GM21786 (cell line): ENCODE measurements around the gene HECW1.
A peak's percentile ranks its signal among the peaks of the same experiment; 100 is the strongest.

Experiments
- ATAC-seq: cut with Tn5 transposase; IDR thresholded peaks from one replicate; pipeline ENCODE4 v1.9.1; 2021; ENCODE audit not compliant: unreplicated experiment

Gene HECW1

GRCh38 chr7:43248961-43249822, 136.7 kb downstream of the HECW1 start:
- no peak for ATAC-seq

DNA sequence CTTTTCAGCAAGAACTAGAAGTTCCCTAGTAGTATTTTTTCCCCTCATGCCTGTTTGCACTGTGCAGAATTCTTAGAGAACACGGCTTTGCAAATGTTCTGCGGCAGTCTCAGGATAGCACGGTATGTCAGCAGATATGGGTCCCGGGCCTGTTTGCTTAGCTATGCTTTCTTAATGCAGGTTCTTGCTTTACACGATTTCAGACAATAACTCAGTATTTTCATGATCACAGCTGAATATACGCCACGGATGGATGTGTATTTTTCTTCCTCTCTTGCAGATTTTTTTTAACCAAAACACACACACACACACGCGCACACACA, 137.3 kb downstream of the HECW1 start:
- no peak for ATAC-seq

DNA sequence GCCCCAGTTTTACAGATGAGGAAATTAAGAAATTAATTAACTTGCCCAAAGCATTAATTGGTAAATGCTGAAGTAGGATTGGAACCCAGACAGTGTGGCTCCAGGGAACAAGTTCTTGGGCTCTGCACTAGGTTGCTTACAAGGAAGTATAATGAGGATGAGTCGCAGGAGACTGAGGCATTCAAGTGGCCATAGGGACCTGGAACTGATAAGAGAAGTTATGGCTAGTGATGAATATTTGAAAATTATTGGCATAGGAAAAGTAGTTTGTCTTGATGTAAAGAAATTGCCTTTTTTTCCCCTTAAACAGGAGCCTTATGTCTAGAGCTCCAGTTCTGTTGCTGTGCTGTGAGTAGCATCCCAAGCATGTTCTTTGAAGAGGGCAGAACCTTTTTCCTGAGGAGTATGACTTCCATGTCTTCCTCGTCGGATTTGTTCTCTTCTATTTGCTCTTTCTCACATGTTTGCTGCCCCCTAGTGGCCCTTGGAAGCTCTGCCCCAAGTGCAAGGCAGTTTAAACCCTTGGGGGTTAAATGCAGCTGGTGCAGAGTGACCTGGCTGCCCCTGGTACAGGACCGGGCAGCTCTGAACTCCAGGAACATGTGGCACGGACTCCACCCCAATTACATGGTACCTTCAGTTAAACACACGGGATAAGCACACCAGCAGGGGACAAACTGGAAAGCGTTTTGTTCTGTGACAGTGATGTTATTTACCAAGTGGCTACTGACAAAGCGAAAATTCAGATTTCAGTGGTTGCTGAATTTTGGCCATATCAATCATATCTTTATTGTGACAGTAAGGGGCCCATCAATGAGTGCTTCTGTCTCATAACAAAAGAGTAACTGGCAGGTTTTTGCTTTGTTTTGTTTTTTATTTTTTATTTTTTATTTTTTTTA, 148.8 kb downstream of the HECW1 start:
- ATAC-seq = peak; percentile 60

DNA sequence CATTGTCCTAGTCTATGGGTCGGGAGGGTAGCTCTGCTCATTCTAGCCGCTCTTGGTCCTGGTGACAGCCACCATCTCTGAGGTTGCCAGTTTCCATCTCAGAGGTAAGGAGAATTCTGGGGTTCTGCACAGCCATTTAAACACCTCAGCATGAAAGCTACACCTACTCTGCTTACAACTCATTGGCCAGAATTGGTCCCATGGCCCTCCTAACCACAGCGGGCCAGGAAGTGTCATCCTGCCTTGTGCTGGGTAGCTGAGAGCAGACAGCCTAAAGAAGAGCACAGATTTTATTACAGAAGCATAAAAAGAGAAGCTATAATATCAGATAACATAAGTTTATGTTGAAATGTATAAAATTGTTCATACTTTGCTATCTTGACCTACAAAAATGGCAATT, 152.7 kb downstream of the HECW1 start:
- no peak for ATAC-seq

DNA sequence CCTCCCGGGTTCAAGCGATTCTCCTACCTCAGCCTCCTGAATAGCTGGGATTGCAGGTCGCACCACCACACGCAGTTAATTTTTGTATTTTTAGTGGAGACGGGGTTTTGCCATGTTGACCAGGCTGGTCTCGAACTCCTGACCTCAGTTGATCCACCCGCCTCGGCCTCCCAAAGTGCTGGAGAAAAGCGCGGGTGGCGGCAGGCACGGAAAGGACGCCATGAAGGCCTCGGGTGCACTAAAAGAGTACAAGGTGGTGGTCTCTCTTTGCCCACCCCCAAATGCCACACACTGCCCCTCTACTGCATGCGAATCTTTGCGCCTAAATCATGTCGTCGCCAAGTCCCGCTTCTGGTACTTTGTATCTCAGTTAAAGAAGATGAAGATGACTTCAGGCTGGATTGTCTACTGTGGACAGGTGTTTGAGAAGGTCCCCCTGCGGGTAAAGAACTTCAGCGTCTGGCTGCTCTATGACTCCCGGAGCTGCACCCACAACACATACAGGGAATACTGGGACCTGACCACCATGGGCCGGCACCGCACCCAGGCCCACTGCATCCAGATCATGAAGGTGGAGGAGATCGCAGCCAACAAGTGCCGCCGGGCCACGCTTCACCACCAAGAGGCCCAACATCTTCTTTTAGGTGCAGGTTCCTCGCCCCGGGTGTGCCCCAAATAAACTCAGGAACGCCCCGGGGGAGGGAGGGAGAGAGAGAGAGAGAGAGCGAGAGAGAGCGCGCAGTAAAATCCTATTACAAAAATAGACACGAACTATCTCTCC, 161.7 kb downstream of the HECW1 start:
- ATAC-seq = no peak

- no peak for ATAC-seq
Measured at GRCh38 chr7:43274752-43275151, 162.3 kb downstream of the HECW1 start.

DNA sequence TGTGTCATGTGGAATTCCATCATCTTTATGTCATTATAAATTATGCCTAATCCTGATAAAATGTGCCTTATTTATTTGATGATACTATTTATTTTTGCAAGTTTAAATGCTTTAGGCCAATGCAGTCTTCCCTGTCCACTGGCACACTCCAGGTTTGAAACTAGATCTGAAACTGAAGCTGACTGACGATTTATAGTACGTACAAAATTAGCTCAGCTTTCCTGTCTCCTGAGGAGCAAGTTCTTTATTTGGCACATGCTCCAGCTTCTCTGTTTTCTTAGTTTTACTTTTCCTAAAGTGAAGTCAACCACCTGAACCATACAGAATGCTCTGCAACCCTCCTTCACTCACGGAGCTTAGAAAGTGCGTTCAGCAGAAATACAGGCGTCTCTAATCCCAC, 164.1 kb downstream of the HECW1 start:
- no peak for ATAC-seq

DNA sequence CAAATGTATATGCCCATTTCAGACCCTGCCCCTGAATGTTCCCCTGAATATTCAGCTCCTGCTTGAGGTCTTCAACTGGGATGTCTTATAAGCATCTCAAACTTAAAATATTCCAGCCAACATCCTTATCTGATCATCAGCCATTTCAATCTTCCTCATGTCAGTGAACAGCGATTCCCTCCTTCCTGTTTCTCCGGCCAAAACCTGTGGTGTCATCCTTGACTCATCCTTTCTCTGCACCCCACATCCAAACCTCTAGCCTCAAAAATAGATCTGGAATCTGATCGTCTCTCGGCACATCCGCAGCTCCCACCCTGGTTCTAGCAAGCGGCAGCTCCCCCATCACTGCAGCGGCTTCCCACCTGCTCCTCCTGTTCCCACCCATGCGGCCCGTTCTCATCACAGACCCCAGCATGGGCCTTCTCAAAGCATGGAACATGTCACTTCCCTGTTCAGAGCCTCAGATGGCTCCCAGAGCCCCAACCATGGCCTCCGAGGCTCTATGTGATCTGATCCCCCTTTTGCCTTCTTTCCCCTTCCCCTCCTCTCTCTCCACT, 165.7 kb downstream of the HECW1 start:
- ATAC-seq = no peak

DNA sequence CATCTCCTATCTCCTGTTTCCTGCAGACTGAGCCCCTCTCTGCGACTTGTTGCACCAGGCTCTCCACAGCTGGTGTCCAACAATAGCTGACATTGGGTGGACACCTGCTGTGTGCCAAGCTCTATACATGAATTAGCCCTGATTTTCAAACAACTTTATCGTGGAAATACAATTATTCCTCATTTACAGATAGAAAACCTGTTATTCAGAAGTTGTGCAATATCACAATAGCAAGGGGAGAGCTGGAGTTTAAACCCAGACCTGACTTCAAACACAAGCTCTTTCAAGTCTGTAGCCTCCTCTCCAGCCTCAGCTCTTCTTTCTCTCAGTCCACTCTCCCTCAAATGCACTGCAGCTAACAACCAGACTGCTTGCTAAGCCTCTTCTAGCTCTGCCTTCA, 168.8 kb downstream of the HECW1 start:
- ATAC-seq = no peak

GRCh38 chr7:43283706-43284105, 171.3 kb downstream of the HECW1 start:
- no peak for ATAC-seq

DNA sequence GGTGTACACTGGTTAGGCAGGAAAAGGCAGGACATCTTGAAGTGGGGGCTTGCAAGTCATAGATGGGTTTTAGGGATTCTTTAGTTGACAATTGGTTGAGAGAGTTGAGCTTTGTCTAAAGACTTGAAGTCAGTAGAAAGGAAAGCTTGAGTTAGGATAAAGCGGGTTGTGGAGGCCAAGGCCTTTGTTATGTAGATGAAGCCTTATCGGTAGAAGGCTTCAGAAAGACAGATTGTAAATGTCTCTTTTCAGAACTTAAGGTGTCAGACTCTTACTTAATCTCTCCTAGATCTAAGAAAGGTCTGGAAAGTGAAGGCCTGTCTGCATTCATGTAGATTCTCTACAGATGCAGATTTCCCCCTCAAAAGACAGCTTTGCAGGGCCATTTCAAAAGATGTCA, 177.4 kb downstream of the HECW1 start:
- ATAC-seq = no peak

DNA sequence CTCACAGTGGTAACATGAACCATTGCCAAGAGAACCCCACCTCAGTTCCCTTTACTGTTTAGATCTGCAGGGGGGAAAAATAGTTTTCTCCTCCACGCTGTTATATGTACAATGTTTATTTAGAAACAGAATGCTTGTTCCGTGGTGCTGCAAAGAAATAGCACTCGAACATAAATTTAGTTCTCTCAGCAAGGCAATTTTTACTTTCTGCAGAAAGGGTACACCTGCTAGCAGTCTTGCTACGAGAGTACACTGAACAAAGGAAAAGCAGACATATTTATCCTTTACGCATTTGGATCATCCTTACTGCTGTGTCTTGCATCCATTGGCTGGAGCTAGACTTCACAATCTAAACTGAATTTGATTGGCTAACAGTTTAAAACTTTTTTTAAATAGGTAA, 178.5 kb downstream of the HECW1 start:
- no peak for ATAC-seq

DNA sequence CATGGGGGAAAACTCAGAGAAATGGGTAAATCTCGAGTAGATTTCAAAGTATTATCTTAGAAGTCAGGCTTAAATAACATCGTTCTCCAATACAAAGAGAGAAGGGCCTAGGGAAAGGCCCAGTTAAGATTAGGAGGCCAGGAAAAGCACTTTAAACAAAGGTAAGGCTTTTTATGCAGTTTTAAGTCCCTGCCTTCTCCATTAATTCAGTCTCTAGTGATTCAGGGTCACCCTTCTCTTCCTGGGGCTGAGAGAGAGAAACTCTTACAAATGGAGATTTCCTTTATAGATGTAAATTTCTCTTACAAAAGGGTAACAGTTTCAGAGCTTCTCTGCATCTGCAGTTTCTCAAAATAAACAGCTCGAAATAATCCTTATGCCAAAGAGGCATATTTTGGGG, 179.3 kb downstream of the HECW1 start:
- no peak for ATAC-seq

GRCh38 chr7:43292384-43292783, 179.9 kb downstream of the HECW1 start:
- no peak for ATAC-seq

GRCh38 chr7:43294080-43294630, 181.7 kb downstream of the HECW1 start:
- no peak for ATAC-seq

DNA sequence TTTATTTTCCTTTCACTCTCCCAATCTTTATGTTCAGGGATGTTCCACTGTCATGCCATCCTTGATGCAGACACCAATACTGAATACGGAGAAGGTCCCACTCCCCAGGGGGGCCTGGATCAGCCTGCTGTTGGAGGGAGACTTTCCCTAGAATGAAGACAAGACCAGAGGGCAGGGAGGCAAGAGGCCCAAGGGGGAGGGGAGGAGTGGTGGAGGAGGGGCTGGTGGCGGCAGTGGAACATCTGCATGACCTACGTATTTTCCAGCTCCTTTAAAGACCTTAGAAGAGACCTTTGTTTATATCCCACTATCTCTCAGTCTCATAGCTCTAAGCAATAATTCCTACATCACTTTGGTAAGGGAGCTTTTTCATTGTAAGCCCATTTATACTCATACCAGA, 183.0 kb downstream of the HECW1 start:
- no peak for ATAC-seq

- no peak for ATAC-seq
Measured at GRCh38 chr7:43296306-43296705, 183.9 kb downstream of the HECW1 start.

- ATAC-seq = no peak
Measured at GRCh38 chr7:43298617-43299016, 186.2 kb downstream of the HECW1 start.

DNA sequence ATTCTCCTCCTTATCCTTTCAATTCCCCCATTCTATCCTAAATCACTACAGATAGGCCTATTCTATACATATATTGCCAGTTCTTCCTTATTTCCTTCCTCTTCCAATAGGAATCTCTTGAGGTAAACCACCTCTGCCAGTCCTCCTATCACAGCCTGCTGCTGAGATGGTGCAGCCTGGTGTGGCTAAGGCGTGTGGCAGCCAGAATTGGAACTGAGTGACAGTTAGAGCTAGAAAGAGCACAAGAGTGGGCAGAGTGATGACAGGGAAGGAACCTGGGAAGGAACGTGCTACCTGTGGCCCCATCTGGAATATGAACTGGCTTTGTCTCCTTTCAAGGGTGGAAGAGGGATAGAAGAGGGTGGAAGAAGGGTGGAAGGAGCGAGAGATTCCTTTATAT, 187.7 kb downstream of the HECW1 start:
- no peak for ATAC-seq

DNA sequence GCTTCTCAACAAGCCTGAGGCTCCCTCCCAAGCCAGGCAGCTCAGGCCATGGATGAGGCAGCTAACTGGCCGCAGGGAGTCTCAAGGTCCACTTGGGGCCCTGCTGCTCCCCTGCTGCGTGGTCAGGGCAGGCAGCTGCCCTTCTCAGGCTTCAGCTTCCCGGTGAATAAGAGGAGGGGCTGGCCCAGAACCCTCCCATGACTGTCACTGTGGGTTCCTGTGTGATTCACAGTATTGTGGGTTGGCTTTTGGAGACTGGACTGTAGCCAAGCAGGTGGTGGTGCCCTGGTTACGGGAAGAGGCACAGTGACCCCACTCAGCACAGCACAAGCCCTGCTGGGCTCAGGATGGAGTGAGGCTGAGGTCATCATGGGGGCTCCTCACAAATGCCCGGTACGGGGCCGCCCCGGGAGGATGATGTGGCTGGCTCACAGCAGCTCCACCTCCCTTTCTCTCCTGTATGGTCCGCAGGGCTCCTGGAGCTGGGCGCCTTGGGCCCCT, 189.8 kb downstream of the HECW1 start:
- no peak for ATAC-seq
